GM10266 (cell line): ENCODE data around the gene FAH.

ENCODE experiments used
- DNase-seq: peaks from one replicate; pipeline ENCODE4 v3.0.0; 2012; ENCODE audit errors: extremely low spot score
- CTCF ChIP-seq: IDR thresholded peaks from 2 replicates; pipeline ENCODE4 v1.5.1; 2012; ENCODE audit warnings: mild to moderate bottlenecking, low read depth; ENCODE audit not compliant: control insufficient read depth, insufficient read depth; ENCODE audit errors: missing control alignments

The FAH gene

GRCh38 chr15:80211976-80212375 is 59.2 kb downstream of the FAH start:
- no peak for DNase-seq
- no peak for TF ChIP-seq CTCF

GRCh38 chr15:80214910-80215309 is 62.1 kb downstream of the FAH start:
- no peak for TF ChIP-seq CTCF
- DNase-seq: no peak

GRCh38 chr15:80216141-80216540 is 63.3 kb downstream of the FAH start:
- no peak for TF ChIP-seq CTCF
- no peak for DNase-seq

- TF ChIP-seq CTCF: no peak
Observed at GRCh38 chr15:80216911-80217310, 64.1 kb downstream of the FAH start.

GRCh38 chr15:80217327-80217900 is 64.6 kb downstream of the FAH start:
- no peak for DNase-seq
- no peak for TF ChIP-seq CTCF

More at GRCh38 chr15:80216911-80217310, 64.1 kb downstream of the FAH start:
- no peak for DNase-seq

GRCh38 chr15:80219955-80220354 is 67.2 kb downstream of the FAH start:
- DNase-seq: no peak
- no peak for TF ChIP-seq CTCF

GRCh38 chr15:80228959-80229610 is 76.3 kb downstream of the FAH start:
- no peak for DNase-seq

More at GRCh38 chr15:80228959-80229610, 76.3 kb downstream of the FAH start:
- TF ChIP-seq CTCF: no peak
